Trophoblast cell (in vitro differentiated cells and primary cell): Measurements from ENCODE around the gene WNK1.

Source experiments
- DNase-seq, 2 donors: peaks; one replicate each; pipeline ENCODE4 v3.0.0-alpha.2; 2016
- H2AFZ ChIP-seq: 2 replicates; pipeline ENCODE4 v1.6.1; 2013; ENCODE audit warnings: low read length, moderate library complexity, mild to moderate bottlenecking; ENCODE audit not compliant: insufficient read depth, poor library complexity
- H2AK5ac ChIP-seq: 2 replicates; pipeline ENCODE4 v1.6.1; 2013; ENCODE audit warnings: mild to moderate bottlenecking, low read length
- H2BK120ac ChIP-seq: 2 replicates; pipeline ENCODE4 v1.6.1; 2013; ENCODE audit warnings: low read length, mild to moderate bottlenecking, moderate library complexity; ENCODE audit not compliant: insufficient read depth, poor library complexity
- H2BK12ac ChIP-seq: 2 replicates; pipeline ENCODE4 v1.6.1; 2013; ENCODE audit warnings: mild to moderate bottlenecking, low read length, moderate library complexity
- H2BK5ac ChIP-seq: 2 replicates; pipeline ENCODE4 v1.6.1; 2013; ENCODE audit warnings: low read length, low read depth, moderate library complexity, mild to moderate bottlenecking; ENCODE audit not compliant: poor library complexity
- H3K14ac ChIP-seq: 2 replicates; pipeline ENCODE4 v1.6.1; 2013; ENCODE audit warnings: mild to moderate bottlenecking, low read length
- H3K18ac ChIP-seq: 2 replicates; pipeline ENCODE4 v1.6.1; 2013; ENCODE audit warnings: mild to moderate bottlenecking, low read length
- H3K23ac ChIP-seq: 2 replicates; pipeline ENCODE4 v1.6.1; 2013; ENCODE audit warnings: low read length
- H3K27ac ChIP-seq: 2 replicates; pipeline ENCODE4 v1.5.1; 2013; ENCODE audit warnings: low read depth, mild to moderate bottlenecking, inconsistent platforms, low read length, moderate library complexity
- H3K27me3 ChIP-seq: 2 replicates; pipeline ENCODE4 v1.6.1; 2013; ENCODE audit warnings: inconsistent platforms, mild to moderate bottlenecking, low read length, moderate library complexity; ENCODE audit not compliant: insufficient read depth
- H3K36me3 ChIP-seq, 2 experiments: 1 replicate in 1 of 2; 2 replicates in 1 of 2; pipeline ENCODE4 v1.6.1; 2013; ENCODE audit warnings: low read length in 2 of 2, mild to moderate bottlenecking in 2 of 2, moderate library complexity in 1 of 2; ENCODE audit not compliant: insufficient read depth in 2 of 2, control insufficient read depth in 1 of 2
- H3K4ac ChIP-seq: 2 replicates; pipeline ENCODE4 v1.6.1; 2013; ENCODE audit warnings: low read depth, mild to moderate bottlenecking, low read length, moderate library complexity
- H3K4me1 ChIP-seq, 2 experiments: 1 replicate in 1 of 2; 2 replicates in 1 of 2; pipeline ENCODE4 v1.6.1; 2013; ENCODE audit warnings: low read length in 2 of 2, mild to moderate bottlenecking in 2 of 2, moderate library complexity in 1 of 2; ENCODE audit not compliant: insufficient read depth in 2 of 2, control insufficient read depth in 1 of 2
- H3K4me2 ChIP-seq: 2 replicates; pipeline ENCODE4 v1.6.1; 2013; ENCODE audit warnings: inconsistent platforms, mild to moderate bottlenecking, low read length, moderate library complexity
- H3K4me3 ChIP-seq: 2 replicates; pipeline ENCODE4 v1.5.1; 2013; ENCODE audit warnings: mild to moderate bottlenecking, low read depth, low read length, inconsistent platforms
- H3K79me1 ChIP-seq: one replicate; pipeline ENCODE4 v1.6.1; 2013; ENCODE audit warnings: low read length
- H3K79me2 ChIP-seq: 2 replicates; pipeline ENCODE4 v1.6.1; 2013; ENCODE audit warnings: low read length, mild to moderate bottlenecking; ENCODE audit not compliant: control insufficient read depth, insufficient read depth, poor library complexity
- H3K9ac ChIP-seq: 2 replicates; pipeline ENCODE4 v1.6.1; 2013; ENCODE audit warnings: mild to moderate bottlenecking, low read length
- H3K9me3 ChIP-seq: 2 replicates; pipeline ENCODE4 v1.6.1; 2013; ENCODE audit warnings: low read depth, mild to moderate bottlenecking, control low read depth, inconsistent platforms, low read length; ENCODE audit not compliant: insufficient read depth
- H4K12ac ChIP-seq: 2 replicates; pipeline ENCODE4 v1.6.1; 2013; ENCODE audit warnings: low read depth, mild to moderate bottlenecking, low read length, moderate library complexity
- H4K8ac ChIP-seq: 2 replicates; pipeline ENCODE4 v1.6.1; 2013; ENCODE audit warnings: low read depth, mild to moderate bottlenecking, low read length, moderate library complexity
- H4K91ac ChIP-seq: one replicate; pipeline ENCODE4 v1.6.1; 2013; ENCODE audit warnings: low read depth, mild to moderate bottlenecking, low read length, moderate library complexity
- WGBS: extraction: QIAGEN DNeasy Blood & Tissue Kit; methylation state at CpG from one replicate; pipeline ENCODE4 v1.1.7; 2013; ENCODE audit warnings: missing lambda C conversion rate; ENCODE audit not compliant: insufficient read length, insufficient coverage; ENCODE audit errors: extremely low coverage; 5-methylcytosine and 5-hydroxymethylcytosine counted together

Gene WNK1

DNA sequence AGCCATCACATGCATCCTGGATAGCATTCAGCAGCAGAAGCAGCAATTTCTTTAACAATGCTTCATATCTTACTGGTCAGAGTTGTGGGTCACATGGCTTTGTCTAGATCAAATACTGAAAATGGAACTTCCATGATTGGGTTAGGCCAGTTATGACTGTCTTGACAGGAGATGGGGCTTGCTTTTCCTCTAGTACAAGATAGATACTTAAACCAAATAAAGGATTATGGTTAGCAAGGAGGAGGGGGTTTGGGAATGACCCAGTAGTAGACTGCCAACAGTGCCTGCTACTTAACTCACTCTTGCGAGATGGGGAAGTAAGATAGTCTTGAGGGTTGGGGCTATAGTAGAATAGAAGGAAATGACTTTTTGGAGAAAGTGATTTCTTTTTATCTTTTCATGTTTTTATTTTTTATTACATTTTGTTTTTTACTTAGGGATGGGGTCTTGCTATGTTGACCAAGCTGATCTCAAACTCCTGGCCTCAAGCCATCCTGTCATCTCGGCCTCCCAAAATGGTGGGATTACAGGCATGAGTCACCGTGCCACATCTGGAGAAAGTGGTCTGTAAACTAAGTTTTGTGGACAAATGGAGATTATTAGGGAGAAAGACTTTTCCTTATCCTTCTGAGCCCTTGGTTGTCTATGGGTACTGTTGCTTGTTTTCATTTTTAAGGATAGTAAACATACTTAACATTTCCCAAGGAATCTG, 37.6 kb downstream of the WNK1 start:
- Histone ChIP-seq H3K18ac (no peak overlapping the region), H3K4me3 (no peak overlapping the region), H3K4me2 (no peak overlapping the region), H3K79me2 (peaks cover 5% of the 10 kb centered on the region), H3K4me1 (peaks cover 3 to 5% of the 10 kb centered on the region in 2 experiments), H2AFZ (no peak overlapping the region), H3K9ac (no peak overlapping the region), H4K12ac (no peak overlapping the region), H2BK120ac (no peak overlapping the region), H3K79me1 (peaks cover 2% of the 10 kb centered on the region), H4K8ac (no peak overlapping the region), H2BK12ac (no peak overlapping the region), H3K27ac (no peak overlapping the region), H2AK5ac (no peak overlapping the region), H3K14ac (no peak overlapping the region), H3K9me3 (no peaks in the 10 kb centered on the region), H4K91ac (no peak overlapping the region), H3K27me3 (no peaks in the 10 kb centered on the region), H3K36me3 (no peaks in the 10 kb centered on the region), H2BK5ac (no peak overlapping the region), H3K23ac (no peak overlapping the region), H3K4ac (peak overlapping the region; percentile 75)
- no peak for DNase-seq
- WGBS, result no CpG with 5 or more reads among the region's 3 CpGs

GRCh38 chr12:790608-791007, 38.2 kb downstream of the WNK1 start:
- peaks cover 3 to 8% of the 10 kb centered on the region in 2 experiments for H3K4me1 ChIP-seq
- H3K23ac ChIP-seq, result no peak overlapping the region
- no peak overlapping the region for H3K4me2 ChIP-seq
- no peak overlapping the region for H3K14ac ChIP-seq
- H3K79me1 ChIP-seq, result peaks cover 2% of the 10 kb centered on the region
- no peak overlapping the region for H3K27ac ChIP-seq
- no peaks in the 10 kb centered on the region for H3K9me3 ChIP-seq
- H2BK5ac ChIP-seq, result no peak overlapping the region
- no peak overlapping the region for H2BK12ac ChIP-seq
- H3K4me3 ChIP-seq, result no peak overlapping the region
- no peaks in the 10 kb centered on the region for H3K36me3 ChIP-seq
- no CpG with 5 or more reads among the region's 1 CpG for WGBS
- no peak for DNase-seq
- H3K79me2 ChIP-seq, result peaks cover 5% of the 10 kb centered on the region
- no peak overlapping the region for H2BK120ac ChIP-seq
- no peak overlapping the region for H2AFZ ChIP-seq
- H3K18ac ChIP-seq, result no peak overlapping the region
- H3K27me3 ChIP-seq, result no peaks in the 10 kb centered on the region
- no peak overlapping the region for H2AK5ac ChIP-seq
- no peak overlapping the region for H3K9ac ChIP-seq
- H4K91ac ChIP-seq, result no peak overlapping the region
- no peak overlapping the region for H4K12ac ChIP-seq
- H3K4ac ChIP-seq, result no peak overlapping the region
- no peak overlapping the region for H4K8ac ChIP-seq

GRCh38 chr12:793037-793436, 40.7 kb downstream of the WNK1 start:
- H3K14ac ChIP-seq, result no peak overlapping the region
- H3K4me1 ChIP-seq, result peaks cover 6 to 11% of the 10 kb centered on the region in 2 experiments
- H4K12ac ChIP-seq, result no peak overlapping the region
- H3K79me1 ChIP-seq, result no peaks in the 10 kb centered on the region
- H3K27me3 ChIP-seq, result no peaks in the 10 kb centered on the region
- no peak overlapping the region for H2BK120ac ChIP-seq
- H2AFZ ChIP-seq, result no peak overlapping the region
- no CpG with 5 or more reads among the region's 3 CpGs for WGBS
- no peak overlapping the region for H2BK12ac ChIP-seq
- H2BK5ac ChIP-seq, result no peak overlapping the region
- no peak overlapping the region for H2AK5ac ChIP-seq
- H3K4ac ChIP-seq, result no peak overlapping the region
- H3K36me3 ChIP-seq, result no peaks in the 10 kb centered on the region
- H3K27ac ChIP-seq, result no peak overlapping the region
- H3K9ac ChIP-seq, result no peak overlapping the region
- H4K8ac ChIP-seq, result no peak overlapping the region
- H3K4me3 ChIP-seq, result no peak overlapping the region
- H3K23ac ChIP-seq, result no peak overlapping the region
- H3K18ac ChIP-seq, result no peak overlapping the region
- H3K79me2 ChIP-seq, result peaks cover 3% of the 10 kb centered on the region
- no peaks in the 10 kb centered on the region for H3K9me3 ChIP-seq
- H4K91ac ChIP-seq, result no peak overlapping the region
- DNase-seq, result no peak
- no peak overlapping the region for H3K4me2 ChIP-seq

DNA sequence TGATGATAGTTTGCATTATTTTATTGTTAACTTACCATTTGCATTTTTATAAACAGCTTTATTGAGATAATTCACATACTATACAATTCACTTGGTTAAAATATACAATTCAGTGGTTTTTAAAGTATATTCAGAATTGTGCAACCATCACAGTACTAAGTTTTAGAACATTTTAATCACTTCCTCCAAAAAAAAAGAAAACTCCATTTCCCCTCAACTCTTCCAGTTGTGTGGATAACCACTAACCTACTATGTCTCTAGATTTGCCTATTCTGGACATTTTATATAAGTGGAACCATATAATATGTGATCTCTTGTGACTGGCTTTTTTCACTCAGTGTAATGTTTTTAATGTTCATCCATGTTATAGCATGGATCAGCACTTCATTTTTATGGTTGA, 41.3 kb downstream of the WNK1 start:
- Histone ChIP-seq H2BK12ac (no peak overlapping the region), H3K4me3 (no peak overlapping the region), H3K4me1 (peaks cover 6 to 11% of the 10 kb centered on the region in 2 experiments), H3K27me3 (no peaks in the 10 kb centered on the region), H2AFZ (no peak overlapping the region), H3K79me1 (no peaks in the 10 kb centered on the region), H4K91ac (no peak overlapping the region), H3K14ac (no peak overlapping the region), H3K18ac (no peak overlapping the region), H3K9me3 (no peaks in the 10 kb centered on the region), H3K4ac (no peak overlapping the region), H3K23ac (no peak overlapping the region), H2AK5ac (no peak overlapping the region), H4K12ac (no peak overlapping the region), H3K27ac (no peak overlapping the region), H2BK120ac (no peak overlapping the region), H3K9ac (no peak overlapping the region), H3K4me2 (no peak overlapping the region), H2BK5ac (no peak overlapping the region), H3K79me2 (peaks cover 3% of the 10 kb centered on the region), H4K8ac (no peak overlapping the region), H3K36me3 (no peaks in the 10 kb centered on the region)
- DNase-seq, result no peak
